ENCODE data around the gene ZNF821.

Gene ZNF821

DNA sequence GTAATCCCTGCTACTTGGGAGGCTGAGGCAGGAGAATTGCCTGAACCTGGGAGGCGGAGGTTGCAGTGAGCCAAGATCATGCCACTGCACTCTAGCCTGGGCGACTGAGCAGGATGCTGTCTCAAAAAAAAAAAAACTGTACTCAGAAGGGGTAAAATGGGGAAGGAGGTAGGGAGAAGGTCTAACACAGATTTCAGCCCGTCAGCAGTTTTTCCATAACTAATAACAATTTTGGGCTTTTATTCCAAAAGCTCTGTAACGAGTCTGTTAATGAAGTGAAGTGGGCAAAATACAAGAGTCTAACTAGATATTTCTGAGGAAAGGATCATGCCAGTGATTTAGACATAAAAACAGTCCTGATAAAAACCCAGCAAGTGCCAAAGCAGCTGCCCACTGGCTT is 10.8 kb downstream of the ZNF821 start:
- H3K79me2 ChIP-seq (ENCODE audit: insufficient read depth, low read length), result no peaks in the 10 kb centered on the region
- TF ChIP-seq, protein P1, sequence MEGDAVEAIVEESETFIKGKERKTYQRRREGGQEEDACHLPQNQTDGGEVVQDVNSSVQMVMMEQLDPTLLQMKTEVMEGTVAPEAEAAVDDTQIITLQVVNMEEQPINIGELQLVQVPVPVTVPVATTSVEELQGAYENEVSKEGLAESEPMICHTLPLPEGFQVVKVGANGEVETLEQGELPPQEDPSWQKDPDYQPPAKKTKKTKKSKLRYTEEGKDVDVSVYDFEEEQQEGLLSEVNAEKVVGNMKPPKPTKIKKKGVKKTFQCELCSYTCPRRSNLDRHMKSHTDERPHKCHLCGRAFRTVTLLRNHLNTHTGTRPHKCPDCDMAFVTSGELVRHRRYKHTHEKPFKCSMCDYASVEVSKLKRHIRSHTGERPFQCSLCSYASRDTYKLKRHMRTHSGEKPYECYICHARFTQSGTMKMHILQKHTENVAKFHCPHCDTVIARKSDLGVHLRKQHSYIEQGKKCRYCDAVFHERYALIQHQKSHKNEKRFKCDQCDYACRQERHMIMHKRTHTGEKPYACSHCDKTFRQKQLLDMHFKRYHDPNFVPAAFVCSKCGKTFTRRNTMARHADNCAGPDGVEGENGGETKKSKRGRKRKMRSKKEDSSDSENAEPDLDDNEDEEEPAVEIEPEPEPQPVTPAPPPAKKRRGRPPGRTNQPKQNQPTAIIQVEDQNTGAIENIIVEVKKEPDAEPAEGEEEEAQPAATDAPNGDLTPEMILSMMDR (conservative IDR thresholded peaks at IDR 0.05; ENCODE audit: low read length), result no peak
- no peak for TF ChIP-seq EZH2phosphoT487 (IDR thresholded peaks at IDR 0.05; ENCODE audit: borderline replicate concordance)
- no peaks in the 10 kb centered on the region for H3F3A ChIP-seq (ENCODE audit: low read depth)
- no peaks in the 10 kb centered on the region for H3K4me1 ChIP-seq (ENCODE audit: insufficient read depth, low read length, poor library complexity, severe bottlenecking)
- H4K20me1 ChIP-seq (ENCODE audit: insufficient read depth, low read length, poor library complexity, severe bottlenecking), result no peaks in the 10 kb centered on the region
- no peaks in the 10 kb centered on the region for H3K27me3 ChIP-seq (ENCODE audit: insufficient read depth, low read length, poor library complexity, severe bottlenecking)
- no peak overlapping the region for H3K4me2 ChIP-seq (ENCODE audit: low read depth, low read length, poor library complexity, severe bottlenecking)
- H3K4me3 ChIP-seq (ENCODE audit: low read length, poor library complexity, severe bottlenecking), result no peak overlapping the region
- no peaks in the 10 kb centered on the region for H3K36me3 ChIP-seq (ENCODE audit: insufficient read depth, low read length)
- H3K9me2 ChIP-seq (replicated peaks; ENCODE audit: low read depth, low read length), result no peaks in the 10 kb centered on the region
- no peak overlapping the region for H3K9ac ChIP-seq (ENCODE audit: low read depth, low read length, poor library complexity, severe bottlenecking)
- H2AFZ ChIP-seq (ENCODE audit: low read length), result no peak overlapping the region
- H3K9me3 ChIP-seq (ENCODE audit: insufficient read depth, low read depth, low read length), result no peaks in the 10 kb centered on the region

DNA sequence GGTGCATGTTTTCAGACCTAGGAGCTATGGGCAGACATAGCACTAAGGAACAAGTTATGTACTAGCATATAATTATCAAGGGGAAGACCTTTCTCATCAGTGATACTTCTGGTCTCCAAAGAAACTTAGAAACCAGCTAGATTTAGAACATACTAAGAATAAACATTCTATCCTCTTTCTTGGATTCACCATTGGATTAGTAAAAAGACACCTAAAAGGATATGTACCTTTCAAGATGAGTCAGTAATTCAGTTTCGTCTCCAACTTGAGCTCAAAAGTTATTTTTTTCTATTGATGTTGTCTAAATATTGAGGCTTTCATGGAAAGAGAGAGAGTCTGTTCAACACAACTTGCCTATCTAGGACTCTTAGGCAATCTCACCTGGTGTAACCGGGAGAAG is 13.2 kb downstream of the ZNF821 start:
- Histone ChIP-seq H3K79me2 (ENCODE audit: insufficient read depth, low read length) (no peaks in the 10 kb centered on the region), H3K4me3 (ENCODE audit: low read length, poor library complexity, severe bottlenecking) (no peak overlapping the region), H3K9me3 (ENCODE audit: insufficient read depth, low read depth, low read length) (no peaks in the 10 kb centered on the region), H3K9me2 (replicated peaks; ENCODE audit: low read depth, low read length) (no peaks in the 10 kb centered on the region), H2AFZ (ENCODE audit: low read length) (no peak overlapping the region), H3K9ac (ENCODE audit: low read depth, low read length, poor library complexity, severe bottlenecking) (no peak overlapping the region), H3F3A (ENCODE audit: low read depth) (no peaks in the 10 kb centered on the region), H3K36me3 (ENCODE audit: insufficient read depth, low read length) (peaks cover 4% of the 10 kb centered on the region; the same call in 1 of the 2 replicates), H3K4me2 (ENCODE audit: low read depth, low read length, poor library complexity, severe bottlenecking) (no peak overlapping the region), H3K4me1 (ENCODE audit: insufficient read depth, low read length, poor library complexity, severe bottlenecking) (no peaks in the 10 kb centered on the region), H4K20me1 (ENCODE audit: insufficient read depth, low read length, poor library complexity, severe bottlenecking) (no peaks in the 10 kb centered on the region), H3K27me3 (ENCODE audit: insufficient read depth, low read length, poor library complexity, severe bottlenecking) (no peaks in the 10 kb centered on the region)
- TF ChIP-seq, protein P1 (conservative IDR thresholded peaks at IDR 0.05; ENCODE audit: low read length), result no peak
- no peak for TF ChIP-seq EZH2phosphoT487 (IDR thresholded peaks at IDR 0.05; ENCODE audit: borderline replicate concordance)

DNA sequence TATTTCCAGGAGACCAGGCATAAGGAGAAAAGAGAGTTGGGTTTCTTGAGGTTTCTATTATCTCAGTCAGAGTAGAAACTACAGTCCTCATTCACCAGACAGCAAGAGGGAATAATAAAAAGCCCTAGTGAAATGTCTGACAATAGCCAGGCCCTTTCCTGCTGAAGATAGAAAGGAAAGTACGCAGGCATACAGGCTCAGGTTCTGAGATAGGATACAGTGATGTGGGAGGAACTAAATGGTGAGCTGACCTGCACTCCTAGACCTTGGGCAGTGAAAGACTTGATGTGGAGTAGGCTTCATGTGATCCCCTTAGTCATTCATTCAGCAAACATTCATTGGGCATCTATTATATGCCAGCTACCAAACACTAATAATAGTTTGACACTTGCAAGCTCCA is 14.9 kb downstream of the ZNF821 start:
- Histone ChIP-seq H3K4me2 (ENCODE audit: low read depth, low read length, poor library complexity, severe bottlenecking) (no peak overlapping the region), H3K4me3 (ENCODE audit: low read length, poor library complexity, severe bottlenecking) (no peak overlapping the region), H3K9me3 (ENCODE audit: insufficient read depth, low read depth, low read length) (no peaks in the 10 kb centered on the region), H3K9ac (ENCODE audit: low read depth, low read length, poor library complexity, severe bottlenecking) (no peak overlapping the region), H3K9me2 (replicated peaks; ENCODE audit: low read depth, low read length) (no peaks in the 10 kb centered on the region), H3K36me3 (ENCODE audit: insufficient read depth, low read length) (peaks cover 20% of the 10 kb centered on the region; the same call in 1 of the 2 replicates), H2AFZ (ENCODE audit: low read length) (no peak overlapping the region), H3F3A (ENCODE audit: low read depth) (no peaks in the 10 kb centered on the region), H4K20me1 (ENCODE audit: insufficient read depth, low read length, poor library complexity, severe bottlenecking) (no peaks in the 10 kb centered on the region), H3K27me3 (ENCODE audit: insufficient read depth, low read length, poor library complexity, severe bottlenecking) (no peaks in the 10 kb centered on the region), H3K79me2 (ENCODE audit: insufficient read depth, low read length) (no peaks in the 10 kb centered on the region), H3K4me1 (ENCODE audit: insufficient read depth, low read length, poor library complexity, severe bottlenecking) (no peaks in the 10 kb centered on the region)
- TF ChIP-seq, protein P1 (conservative IDR thresholded peaks at IDR 0.05; ENCODE audit: low read length), result no peak
- TF ChIP-seq EZH2phosphoT487 (IDR thresholded peaks at IDR 0.05; ENCODE audit: borderline replicate concordance), result no peak

Measured in Loucy (cell line).